Esophagus squamous epithelium (tissue), 5 donors: ENCODE data around the gene TOMM22. TPM values are rescaled to one million over a fixed set of nuclear protein-coding genes. Genes with fewer than 3 reads are reported as not detected.
A peak's percentile ranks its signal among the peaks of the same experiment; 100 is the strongest.

Experiments
- DNase-seq: peaks from one replicate; lab custom pipeline; 2025; lab: John Stamatoyannopoulos, UW
- H3K27ac ChIP-seq, 4 donors: fragments of 200-600 bp; sonication (generic); one replicate each; pipeline ENCODE4 v1.5.1; 2016 to 2019; ENCODE audit warnings: mild to moderate bottlenecking in 1 of 4
- H3K27me3 ChIP-seq, 4 donors: fragments of 200-600 bp; sonication (generic); 1 replicate in 3 of 4; 2 replicates in 1 of 4; pipeline versions ENCODE4 v1.5.1 to v1.6.0; 2017 to 2021; ENCODE audit warnings: antibody characterized with exemption in 1 of 4
- H3K36me3 ChIP-seq, 3 donors: fragments of 200-600 bp; sonication (generic); one replicate each; pipeline ENCODE4 v1.5.1; 2016 to 2019
- H3K4me1 ChIP-seq, 3 donors: fragments of 200-600 bp; sonication (generic); one replicate each; pipeline ENCODE4 v1.5.1; 2017 to 2019
- H3K4me3 ChIP-seq, 4 donors: fragments of 200-600 bp; sonication (generic); 1 replicate in 3 of 4; 2 replicates in 1 of 4; pipeline ENCODE4 v1.5.1; 2016 to 2019; ENCODE audit warnings: mild to moderate bottlenecking in 2 of 4, moderate library complexity in 1 of 4
- H3K9me3 ChIP-seq, 3 donors: fragments of 200-600 bp; sonication (generic); one replicate each; pipeline ENCODE4 v1.5.1; 2016 to 2019
- CTCF ChIP-seq, 6 experiments: fragments of 450-650 bp in 4 of 6; fragments of 200-600 bp in 2 of 6; sonication (generic) in 2 of 6; IDR thresholded peaks; one replicate each; pipeline ENCODE4 v1.5.1; 2016 to 2019; ENCODE audit warnings: antibody characterized with exemption in 6 of 6, mild to moderate bottlenecking in 4 of 6, moderate library complexity in 4 of 6
- POLR2A ChIP-seq, 4 donors: fragments of 450-650 bp; IDR thresholded peaks; one replicate each; pipeline ENCODE4 v1.6.1; 2017; ENCODE audit warnings: antibody characterized with exemption in 4 of 4, mild to moderate bottlenecking in 4 of 4, moderate library complexity in 3 of 4
- WGBS, 2 donors: methylation state at CpG; one replicate each; pipeline ENCODE4 v1.1.5; 2018; 5-methylcytosine and 5-hydroxymethylcytosine counted together
- intact Hi-C: fragments of 100-400 bp; cut with DNase I; formaldehyde crosslinking; loops from one replicate; pipeline ENCODE4 v1.15.0; 2022
- total RNA-seq, 4 donors: library from RNA; depleted of rRNA; stranded (reverse); fragments of >200 nt; gene quantifications; one replicate each; pipeline ENCODE4 v1.1.0, GENCODE V29; 2016
- donor health status: DM: yes; HTN: yes; CAD: no.

The TOMM22 gene
- total RNA-seq, 4 donors from 2014 or later = 23.4 to 73.7 (median 57.2) TPM

- Histone ChIP-seq H3K4me1 (peaks cover 4 to 81% (median 27%) of the 10 kb centered on the region in 3 donors), H3K27ac (no peak overlapping the region), H3K9me3 (no peaks in the 10 kb centered on the region), H3K36me3 (peaks cover 0 to 66% (median 12%) of the 10 kb centered on the region in 3 donors), H3K27me3 (no peaks in the 10 kb centered on the region), H3K4me3 (no peak overlapping the region)
- TF ChIP-seq CTCF (IDR thresholded peaks at IDR 0.05) (no peak), POLR2A (IDR thresholded peaks at IDR 0.05) (no peak)
- WGBS, 2 donors = 88 to 92% methylated on average over 7 to 8 of the region's 8 CpGs
- intact Hi-C loops = no loop called here
- DNase-seq = no peak
Observed at GRCh38 chr22:38713921-38714320, 32.2 kb downstream of the TOMM22 start.

GRCh38 chr22:38715176-38715764, 33.5 kb downstream of the TOMM22 start:
- Histone ChIP-seq H3K27me3 (no peaks in the 10 kb centered on the region), H3K36me3 (peaks cover 0 to 64% (median 12%) of the 10 kb centered on the region in 3 donors), H3K27ac (no peak overlapping the region), H3K4me3 (no peak overlapping the region), H3K9me3 (no peaks in the 10 kb centered on the region), H3K4me1 (peaks cover 4 to 74% (median 34%) of the 10 kb centered on the region in 3 donors)
- no peak for DNase-seq
- intact Hi-C loops = no loop called here
- WGBS, 2 donors = 83 to 84% methylated on average over 7 to 8 of the region's 9 CpGs
- TF ChIP-seq POLR2A (IDR thresholded peaks at IDR 0.05) (no peak), CTCF (IDR thresholded peaks at IDR 0.05) (no peak)

GRCh38 chr22:38715852-38716251, 34.1 kb downstream of the TOMM22 start:
- TF ChIP-seq POLR2A (IDR thresholded peaks at IDR 0.05) (no peak), CTCF (IDR thresholded peaks at IDR 0.05) (no peak)
- Histone ChIP-seq H3K4me3 (no peak overlapping the region), H3K9me3 (no peaks in the 10 kb centered on the region), H3K36me3 (peaks cover 0 to 64% (median 12%) of the 10 kb centered on the region in 3 donors), H3K27me3 (no peaks in the 10 kb centered on the region), H3K27ac (no peak overlapping the region), H3K4me1 (peaks cover 4 to 69% (median 34%) of the 10 kb centered on the region in 3 donors)
- WGBS, 2 donors = 92 to 99% methylated on average over 12 to 14 of the region's 15 CpGs
- DNase-seq = no peak
- intact Hi-C loops = no loop called here

- TF ChIP-seq POLR2A (IDR thresholded peaks at IDR 0.05) (no peak), CTCF (IDR thresholded peaks at IDR 0.05) (no peak)
- Histone ChIP-seq H3K9me3 (no peaks in the 10 kb centered on the region), H3K27me3 (no peaks in the 10 kb centered on the region), H3K4me3 (no peak overlapping the region), H3K36me3 (peaks cover 0 to 68% (median 12%) of the 10 kb centered on the region in 3 donors), H3K27ac (no peak overlapping the region), H3K4me1 (peaks cover 4 to 64% (median 34%) of the 10 kb centered on the region in 3 donors)
- intact Hi-C loops = no loop called here
- 76 to 86% methylated on average over 2 to 4 of the region's 10 CpGs for WGBS, 2 donors
- no peak for DNase-seq
Observed at GRCh38 chr22:38716271-38716670, 34.5 kb downstream of the TOMM22 start.

- DNase-seq = no peak
- no peaks in the 10 kb centered on the region for H3K27me3 ChIP-seq
- H3K27ac ChIP-seq = peak overlapping the region in 1 of 4 donors; percentile 72
- peaks cover 0 to 70% (median 12%) of the 10 kb centered on the region in 3 donors for H3K36me3 ChIP-seq
- H3K9me3 ChIP-seq = no peaks in the 10 kb centered on the region
- no peak for TF ChIP-seq CTCF (IDR thresholded peaks at IDR 0.05)
- no peak for TF ChIP-seq POLR2A (IDR thresholded peaks at IDR 0.05)
- H3K4me3 ChIP-seq = no peak overlapping the region
- intact Hi-C loops = no loop called here
- WGBS, 2 donors = 53 to 74% methylated on average over 6 to 9 of the region's 9 CpGs
- peaks cover 4 to 59% (median 34%) of the 10 kb centered on the region in 3 donors for H3K4me1 ChIP-seq
Observed at GRCh38 chr22:38716826-38717225, 35.1 kb downstream of the TOMM22 start.
